Stimulated activated CD4-positive, alpha-beta T cell treated with anti-CD3 and anti-CD28 coated beads, Interleukin-12 subunit alpha, Interleukin-12 subunit beta, amount 100 ng/mL, for 48 hours (primary cell): ENCODE results near the gene RTRAF.
A peak's percentile ranks its signal among the peaks of the same experiment; 100 is the strongest.

Experiments used
- DNase-seq, 3 donors: peaks; one replicate each; pipeline ENCODE4 v3.0.0-alpha.2; 2020; ENCODE audit warnings: low read depth in 2 of 3, low spot score in 1 of 3

The RTRAF gene

GRCh38 chr14:51989293-51990234 lies at the start of gene RTRAF:
RTRAF (plus strand) TSS chr14:51989546; CDS start chr14:51989640, 94 bp downstream.
- peak; percentile 83 to 89 (median 86) for DNase-seq

GRCh38 chr14:51939755-51940301 lies 49.5 kb upstream of the RTRAF start:
- DNase-seq, result no peak

- no peak for DNase-seq
These were observed 46.4 kb upstream of the RTRAF start for GRCh38 chr14:51942971-51943370.

GRCh38 chr14:51950007-51950406 lies 39.3 kb upstream of the RTRAF start:
- no peak for DNase-seq

- no peak for DNase-seq
These were observed 37.7 kb upstream of the RTRAF start for GRCh38 chr14:51951656-51952055.

- DNase-seq, result no peak
These were observed 35.3 kb upstream of the RTRAF start for GRCh38 chr14:51954031-51954430.

GRCh38 chr14:51954657-51955056 lies 34.7 kb upstream of the RTRAF start:
- no peak for DNase-seq

GRCh38 chr14:51957950-51958349 lies 31.4 kb upstream of the RTRAF start:
- DNase-seq, result no peak

GRCh38 chr14:51959928-51960327 lies 29.4 kb upstream of the RTRAF start:
- DNase-seq, result no peak

- DNase-seq, result no peak
These were observed 28.5 kb upstream of the RTRAF start for GRCh38 chr14:51960866-51961265.

GRCh38 chr14:51962711-51963110 lies 26.6 kb upstream of the RTRAF start:
- DNase-seq, result no peak

- DNase-seq, result no peak
These were observed 26.1 kb upstream of the RTRAF start for GRCh38 chr14:51963286-51963685.

- DNase-seq, result no peak
These were observed 21.8 kb upstream of the RTRAF start for GRCh38 chr14:51967521-51967920.

- DNase-seq, result no peak
These were observed 19.4 kb upstream of the RTRAF start for GRCh38 chr14:51969852-51970540.

- no peak for DNase-seq
These were observed 16.8 kb upstream of the RTRAF start for GRCh38 chr14:51972566-51972965.

GRCh38 chr14:51977075-51977474 lies 12.3 kb upstream of the RTRAF start:
- no peak for DNase-seq

GRCh38 chr14:51978681-51979085 lies 10.7 kb upstream of the RTRAF start:
- DNase-seq, result no peak

GRCh38 chr14:51979088-51979709 lies 10.1 kb upstream of the RTRAF start:
- peak; percentile 71 to 93 (median 76) for DNase-seq

GRCh38 chr14:51981218-51981854 lies 8.0 kb upstream of the RTRAF start:
- DNase-seq, result no peak

- DNase-seq, result no peak
These were observed 1.1 kb upstream of the RTRAF start for GRCh38 chr14:51988221-51988620.

- no peak for DNase-seq
These were observed 1.1 kb downstream of the RTRAF start for GRCh38 chr14:51990488-51990887.
